Neural cell (in vitro differentiated cells): ENCODE measurements around the gene ATF7.

ENCODE experiments used
- CTCF ChIP-seq: fragments of 450-650 bp; IDR thresholded peaks from 2 replicates; pipeline ENCODE4 v1.5.1; 2014; ENCODE audit warnings: antibody characterized with exemption, mild to moderate bottlenecking, moderate library complexity; ENCODE audit not compliant: poor library complexity, severe bottlenecking
- EP300 ChIP-seq: fragments of 450-650 bp; conservative IDR thresholded peaks from 2 replicates; pipeline ENCODE4 v1.6.1; 2014; ENCODE audit warnings: antibody characterized with exemption, mild to moderate bottlenecking, moderate library complexity; ENCODE audit not compliant: poor library complexity, severe bottlenecking
- EZH2 ChIP-seq: fragments of 200-600, 300-800 bp; shearing (Covaris generic), sonication (generic); IDR thresholded peaks from 2 replicates; pipeline ENCODE4 v1.6.1; 2014; ENCODE audit warnings: antibody characterized with exemption, low read length, borderline replicate concordance, mild to moderate bottlenecking; ENCODE audit not compliant: insufficient read depth, poor library complexity, severe bottlenecking
- MXI1 ChIP-seq: fragments of 450-650 bp; conservative IDR thresholded peaks from 2 replicates; pipeline ENCODE4 v1.6.1; 2014; ENCODE audit warnings: antibody characterized with exemption, mild to moderate bottlenecking; ENCODE audit not compliant: poor library complexity, severe bottlenecking
- POLR2AphosphoS5 ChIP-seq: IDR thresholded peaks from 2 replicates; pipeline ENCODE4 v1.6.1; 2012
- RAD21 ChIP-seq: fragments of 450-650 bp; conservative IDR thresholded peaks from 2 replicates; pipeline ENCODE4 v1.6.1; 2014; ENCODE audit warnings: antibody characterized with exemption, mild to moderate bottlenecking, moderate library complexity
- REST ChIP-seq: IDR thresholded peaks from 2 replicates; pipeline ENCODE4 v1.6.1; 2012; ENCODE audit warnings: borderline replicate concordance
- SMC3 ChIP-seq: fragments of 450-650 bp; conservative IDR thresholded peaks from 2 replicates; pipeline ENCODE4 v1.6.1; 2014; ENCODE audit warnings: antibody characterized with exemption, mild to moderate bottlenecking, moderate library complexity; ENCODE audit not compliant: poor library complexity
- TAF1 ChIP-seq: IDR thresholded peaks from 2 replicates; pipeline ENCODE4 v1.6.1; 2012; ENCODE audit warnings: low read depth

DNA sequence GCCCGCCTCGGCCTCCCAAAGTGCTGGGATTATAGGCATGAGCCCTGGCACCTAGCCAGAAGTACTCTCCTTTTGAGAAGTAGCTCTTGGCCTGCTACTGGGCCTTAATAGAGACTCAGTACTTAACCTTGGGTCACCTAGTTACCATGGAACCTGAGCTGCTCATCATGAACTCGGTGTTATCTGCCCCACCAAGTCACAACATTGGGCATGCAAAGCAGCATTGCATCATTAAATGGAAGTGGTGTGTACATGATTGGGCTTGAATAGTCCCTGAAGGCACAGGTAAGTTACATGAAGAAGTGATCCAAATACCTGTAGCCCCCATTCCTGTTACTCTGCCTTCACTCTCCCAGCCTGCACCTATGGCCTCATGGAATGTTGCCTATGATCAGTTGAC, 18.0 kb upstream of the ATF7 start:
- TF ChIP-seq EZH2 (no peak), RAD21 (no peak), CTCF (no peak), POLR2AphosphoS5 (no peak), REST (no peak), EP300 (no peak), TAF1 (no peak), MXI1 (no peak), SMC3 (no peak)
